Measurements from ENCODE around the gene ASCC3. TPM values are rescaled to one million over a fixed set of nuclear protein-coding genes. Genes with fewer than 3 reads are reported as not detected.

The ASCC3 gene
- total RNA-seq, 4 donors from 2014 or later: 20.5 to 33.9 (median 26.9) TPM

DNA sequence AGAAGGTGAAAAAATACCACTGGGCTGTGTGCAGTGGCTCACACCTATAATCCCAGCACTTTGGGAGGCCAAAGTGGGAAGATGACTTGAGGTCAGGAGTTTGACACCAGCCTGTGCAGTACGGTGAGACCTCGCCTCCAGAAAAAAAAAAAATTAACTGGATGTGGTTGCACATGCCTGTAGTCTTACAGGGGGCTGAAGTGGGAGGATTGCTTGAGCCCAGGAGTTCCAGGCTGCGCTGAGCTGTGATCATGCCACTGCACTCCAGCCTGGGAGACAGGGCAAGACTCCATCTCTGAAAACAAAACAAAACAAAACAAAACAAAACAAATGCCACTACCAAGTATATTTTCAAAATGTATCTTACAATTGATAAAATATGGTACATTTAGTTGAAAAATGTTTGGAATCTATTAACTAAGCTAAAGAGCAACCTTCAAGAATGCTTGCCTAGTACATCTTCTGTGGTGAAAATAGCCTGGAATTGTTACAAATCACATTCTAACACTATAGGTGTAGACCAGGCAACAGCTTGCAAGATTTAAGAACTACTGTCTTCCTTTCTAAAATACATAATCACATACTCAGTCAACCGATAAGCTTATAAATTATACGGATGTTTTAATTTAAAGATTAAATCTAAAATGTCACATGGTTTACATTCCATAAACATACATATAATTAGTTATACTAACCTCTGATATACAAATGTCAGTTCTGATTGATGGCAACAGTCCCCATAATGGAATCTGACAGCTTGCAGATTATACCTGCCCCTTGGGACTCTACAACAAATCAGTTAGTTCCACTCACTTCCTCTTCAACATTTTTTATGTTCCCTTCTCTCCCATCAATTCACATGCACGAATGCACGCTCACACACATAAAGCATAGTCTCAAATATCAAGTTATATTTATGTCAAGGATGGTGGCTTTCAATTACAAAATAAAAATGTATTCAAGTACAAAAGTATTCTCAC is 150.8 kb downstream of the ASCC3 start:
- Histone ChIP-seq H3K27ac (no peak overlapping the region), H3K4me3 (no peak overlapping the region), H3K9me3 (no peaks in the 10 kb centered on the region), H3K27me3 (no peaks in the 10 kb centered on the region), H3K4me1 (peaks cover 0 to 17% (median 0%) of the 10 kb centered on the region in 4 donors), H3K36me3 (no peaks in the 10 kb centered on the region)
- TF ChIP-seq POLR2A (IDR thresholded peaks at IDR 0.05): no peak
- TF ChIP-seq EP300 (IDR thresholded peaks at IDR 0.05): no peak
- TF ChIP-seq, protein P1, sequence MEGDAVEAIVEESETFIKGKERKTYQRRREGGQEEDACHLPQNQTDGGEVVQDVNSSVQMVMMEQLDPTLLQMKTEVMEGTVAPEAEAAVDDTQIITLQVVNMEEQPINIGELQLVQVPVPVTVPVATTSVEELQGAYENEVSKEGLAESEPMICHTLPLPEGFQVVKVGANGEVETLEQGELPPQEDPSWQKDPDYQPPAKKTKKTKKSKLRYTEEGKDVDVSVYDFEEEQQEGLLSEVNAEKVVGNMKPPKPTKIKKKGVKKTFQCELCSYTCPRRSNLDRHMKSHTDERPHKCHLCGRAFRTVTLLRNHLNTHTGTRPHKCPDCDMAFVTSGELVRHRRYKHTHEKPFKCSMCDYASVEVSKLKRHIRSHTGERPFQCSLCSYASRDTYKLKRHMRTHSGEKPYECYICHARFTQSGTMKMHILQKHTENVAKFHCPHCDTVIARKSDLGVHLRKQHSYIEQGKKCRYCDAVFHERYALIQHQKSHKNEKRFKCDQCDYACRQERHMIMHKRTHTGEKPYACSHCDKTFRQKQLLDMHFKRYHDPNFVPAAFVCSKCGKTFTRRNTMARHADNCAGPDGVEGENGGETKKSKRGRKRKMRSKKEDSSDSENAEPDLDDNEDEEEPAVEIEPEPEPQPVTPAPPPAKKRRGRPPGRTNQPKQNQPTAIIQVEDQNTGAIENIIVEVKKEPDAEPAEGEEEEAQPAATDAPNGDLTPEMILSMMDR (IDR thresholded peaks at IDR 0.05): no peak
- 57 to 69% methylated on average over 7 of the region's 7 CpGs for WGBS, 2 donors
- no peak for DNase-seq (ENCODE audit: low spot score in 2 of 2)

DNA sequence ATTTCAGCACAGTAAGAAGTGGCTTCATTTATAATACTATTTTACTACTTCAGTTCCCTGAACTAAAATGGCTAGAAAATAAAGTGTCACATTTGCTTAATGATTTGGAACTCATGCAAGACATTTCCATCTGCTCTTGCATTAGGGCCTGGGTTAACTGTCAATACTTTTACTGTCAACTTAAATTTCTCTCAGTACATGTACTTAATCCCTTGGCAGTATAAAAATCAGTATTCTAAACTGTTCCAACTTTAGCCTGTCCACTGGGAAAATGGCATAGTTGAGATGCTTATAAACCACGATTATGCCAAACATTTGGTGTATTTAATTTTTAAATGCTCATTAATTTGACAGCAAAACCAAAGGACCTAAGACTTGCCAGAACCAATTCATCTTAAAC is 154.5 kb downstream of the ASCC3 start:
- DNase-seq (ENCODE audit: low spot score in 2 of 2): no peak
- Histone ChIP-seq H3K4me3 (no peak overlapping the region), H3K4me1 (peaks cover 0 to 17% (median 0%) of the 10 kb centered on the region in 4 donors), H3K36me3 (peaks cover 0 to 10% (median 0%) of the 10 kb centered on the region in 3 donors), H3K27ac (no peak overlapping the region), H3K9me3 (peaks cover 0 to 7% (median 0%) of the 10 kb centered on the region in 4 donors), H3K27me3 (no peaks in the 10 kb centered on the region)
- 32 to 33% methylated on average over 1 of the region's 1 CpG for WGBS, 2 donors
- TF ChIP-seq, protein P1 (IDR thresholded peaks at IDR 0.05): no peak
- TF ChIP-seq EP300 (IDR thresholded peaks at IDR 0.05) (no peak), POLR2A (IDR thresholded peaks at IDR 0.05) (no peak)

DNA sequence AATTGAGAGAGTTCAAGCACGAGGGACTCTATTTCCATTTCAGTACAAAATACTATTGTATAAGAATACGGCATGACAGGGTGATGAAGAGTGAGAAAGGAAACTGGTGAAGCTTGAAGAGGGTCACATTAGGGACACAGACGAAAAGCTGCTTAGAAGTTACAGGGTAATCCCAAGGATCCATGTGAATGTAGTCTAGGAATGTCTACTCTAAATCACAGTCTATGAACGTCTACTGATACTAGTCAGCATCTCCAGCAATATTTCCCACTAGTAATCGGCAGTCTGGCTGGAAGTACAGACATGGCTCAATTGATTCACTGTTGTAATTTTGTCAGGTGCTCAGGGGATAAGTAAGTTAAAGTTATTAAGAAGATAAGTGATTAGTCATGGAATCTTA is 156.4 kb downstream of the ASCC3 start:
- H3K27ac ChIP-seq: no peak overlapping the region
- H3K4me3 ChIP-seq: no peak overlapping the region
- H3K36me3 ChIP-seq: peaks cover 0 to 10% (median 0%) of the 10 kb centered on the region in 3 donors
- TF ChIP-seq, protein P1 (IDR thresholded peaks at IDR 0.05): no peak
- no peak for TF ChIP-seq EP300 (IDR thresholded peaks at IDR 0.05)
- no peak for TF ChIP-seq POLR2A (IDR thresholded peaks at IDR 0.05)
- WGBS, 2 donors: 61% methylated on average over 5 of the region's 5 CpGs
- DNase-seq (ENCODE audit: low spot score in 2 of 2): no peak
- H3K27me3 ChIP-seq: no peaks in the 10 kb centered on the region
- peaks cover 0 to 17% (median 0%) of the 10 kb centered on the region in 4 donors for H3K4me1 ChIP-seq
- H3K9me3 ChIP-seq: peaks cover 0 to 8% (median 0%) of the 10 kb centered on the region in 4 donors

DNA sequence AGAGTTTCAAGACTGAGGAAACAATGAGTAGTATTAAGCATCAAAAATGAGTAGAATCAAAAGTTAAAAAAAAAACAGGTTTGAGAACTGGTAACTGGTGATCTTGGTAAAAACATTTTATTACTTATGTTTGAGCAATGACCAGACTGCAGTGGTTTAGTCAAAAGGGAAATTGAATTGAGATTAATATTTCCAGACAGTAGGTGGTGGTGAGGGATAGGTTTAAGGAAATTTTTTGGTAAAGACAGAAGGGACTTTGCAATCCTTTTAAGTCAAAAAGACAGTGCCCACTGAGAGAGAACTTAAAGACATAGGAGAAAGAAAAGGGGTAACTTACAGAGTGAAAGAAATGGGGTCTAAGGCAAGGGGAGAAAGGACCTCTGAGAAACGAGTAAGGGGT is 156.9 kb downstream of the ASCC3 start:
- Histone ChIP-seq H3K27ac (no peak overlapping the region), H3K36me3 (peaks cover 0 to 10% (median 0%) of the 10 kb centered on the region in 3 donors)
- WGBS, 2 donors: 30 to 38% methylated on average over 1 of the region's 1 CpG

More for the DNA sequence above, 156.9 kb downstream of the ASCC3 start:
- Histone ChIP-seq H3K4me1 (peaks cover 0 to 17% (median 0%) of the 10 kb centered on the region in 4 donors), H3K4me3 (no peak overlapping the region), H3K27me3 (no peaks in the 10 kb centered on the region), H3K9me3 (peaks cover 0 to 8% (median 0%) of the 10 kb centered on the region in 4 donors)
- no peak for TF ChIP-seq EP300 (IDR thresholded peaks at IDR 0.05)
- TF ChIP-seq, protein P1 (IDR thresholded peaks at IDR 0.05): no peak
- no peak for TF ChIP-seq POLR2A (IDR thresholded peaks at IDR 0.05)
- no peak for DNase-seq (ENCODE audit: low spot score in 2 of 2)

All from tibial nerve (tissue), 4 donors.